ENCODE data around the gene HRG.

DNA sequence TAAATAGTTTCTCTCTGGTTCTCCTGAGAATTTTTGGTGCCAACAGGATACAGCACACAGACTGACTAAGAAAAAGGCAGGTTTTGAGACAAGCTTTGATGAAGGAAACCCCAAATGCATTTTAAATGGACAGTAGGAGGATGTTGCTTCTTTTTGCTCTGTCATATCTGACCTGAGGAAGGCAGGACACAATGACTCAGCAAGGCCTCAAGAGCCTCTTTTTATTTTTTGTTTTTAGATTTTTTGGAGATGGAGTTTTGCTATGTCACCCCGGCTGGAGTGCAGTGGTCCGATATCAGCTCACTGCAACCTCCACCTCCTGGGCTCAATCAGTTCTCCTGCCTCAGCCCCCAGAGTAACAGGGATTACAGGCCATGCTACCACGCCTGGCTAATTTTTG is 34.5 kb downstream of the HRG start:
- TF ChIP-seq, protein P1, sequence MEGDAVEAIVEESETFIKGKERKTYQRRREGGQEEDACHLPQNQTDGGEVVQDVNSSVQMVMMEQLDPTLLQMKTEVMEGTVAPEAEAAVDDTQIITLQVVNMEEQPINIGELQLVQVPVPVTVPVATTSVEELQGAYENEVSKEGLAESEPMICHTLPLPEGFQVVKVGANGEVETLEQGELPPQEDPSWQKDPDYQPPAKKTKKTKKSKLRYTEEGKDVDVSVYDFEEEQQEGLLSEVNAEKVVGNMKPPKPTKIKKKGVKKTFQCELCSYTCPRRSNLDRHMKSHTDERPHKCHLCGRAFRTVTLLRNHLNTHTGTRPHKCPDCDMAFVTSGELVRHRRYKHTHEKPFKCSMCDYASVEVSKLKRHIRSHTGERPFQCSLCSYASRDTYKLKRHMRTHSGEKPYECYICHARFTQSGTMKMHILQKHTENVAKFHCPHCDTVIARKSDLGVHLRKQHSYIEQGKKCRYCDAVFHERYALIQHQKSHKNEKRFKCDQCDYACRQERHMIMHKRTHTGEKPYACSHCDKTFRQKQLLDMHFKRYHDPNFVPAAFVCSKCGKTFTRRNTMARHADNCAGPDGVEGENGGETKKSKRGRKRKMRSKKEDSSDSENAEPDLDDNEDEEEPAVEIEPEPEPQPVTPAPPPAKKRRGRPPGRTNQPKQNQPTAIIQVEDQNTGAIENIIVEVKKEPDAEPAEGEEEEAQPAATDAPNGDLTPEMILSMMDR (IDR thresholded peaks at IDR 0.05): no peak
- no peak for TF ChIP-seq POLR2AphosphoS5 (IDR thresholded peaks at IDR 0.05)
